ENCODE results near the gene GCNT2.

DNA sequence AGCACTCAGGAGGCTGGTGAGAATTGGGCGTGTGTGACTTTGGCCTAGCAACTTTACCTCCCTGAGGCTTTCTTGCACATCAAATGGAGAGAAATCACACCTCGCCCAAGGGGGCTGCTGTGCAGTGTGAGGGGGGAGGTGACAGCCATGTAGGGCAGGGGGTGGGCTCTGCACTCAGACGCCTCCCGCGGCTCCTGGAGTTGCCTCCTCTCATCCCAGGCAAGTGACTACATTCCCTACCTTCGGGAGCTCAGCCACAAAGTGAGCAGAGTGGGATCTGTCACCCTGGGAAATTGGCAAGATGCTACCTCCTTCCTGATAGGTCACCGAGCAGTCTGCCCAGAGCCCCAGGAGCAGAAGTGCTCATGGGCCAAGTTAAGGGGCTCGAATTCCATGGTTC is 56.0 kb downstream of the GCNT2 start:
- TF ChIP-seq, protein P1, sequence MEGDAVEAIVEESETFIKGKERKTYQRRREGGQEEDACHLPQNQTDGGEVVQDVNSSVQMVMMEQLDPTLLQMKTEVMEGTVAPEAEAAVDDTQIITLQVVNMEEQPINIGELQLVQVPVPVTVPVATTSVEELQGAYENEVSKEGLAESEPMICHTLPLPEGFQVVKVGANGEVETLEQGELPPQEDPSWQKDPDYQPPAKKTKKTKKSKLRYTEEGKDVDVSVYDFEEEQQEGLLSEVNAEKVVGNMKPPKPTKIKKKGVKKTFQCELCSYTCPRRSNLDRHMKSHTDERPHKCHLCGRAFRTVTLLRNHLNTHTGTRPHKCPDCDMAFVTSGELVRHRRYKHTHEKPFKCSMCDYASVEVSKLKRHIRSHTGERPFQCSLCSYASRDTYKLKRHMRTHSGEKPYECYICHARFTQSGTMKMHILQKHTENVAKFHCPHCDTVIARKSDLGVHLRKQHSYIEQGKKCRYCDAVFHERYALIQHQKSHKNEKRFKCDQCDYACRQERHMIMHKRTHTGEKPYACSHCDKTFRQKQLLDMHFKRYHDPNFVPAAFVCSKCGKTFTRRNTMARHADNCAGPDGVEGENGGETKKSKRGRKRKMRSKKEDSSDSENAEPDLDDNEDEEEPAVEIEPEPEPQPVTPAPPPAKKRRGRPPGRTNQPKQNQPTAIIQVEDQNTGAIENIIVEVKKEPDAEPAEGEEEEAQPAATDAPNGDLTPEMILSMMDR (IDR thresholded peaks at IDR 0.05) = no peak
- TF ChIP-seq POLR2A (IDR thresholded peaks at IDR 0.05) = no peak
